GM23338 (cell line): ENCODE results near the gene PTPRR. TPM values are rescaled to one million over a fixed set of nuclear protein-coding genes. Genes with fewer than 3 reads are reported as not detected.

Experiments used
- ATAC-seq: fragments of 200-7000 bp; cut with Tn5 transposase; 3 replicates; pipeline ENCODE4 v1.9.1; 2020
- DNase-seq: peaks from one replicate; pipeline ENCODE4 v3.0.0-alpha.2; 2015; ENCODE audit warnings: low spot score
- H2AFZ ChIP-seq: fragments of 200-600 bp; sonication (generic); 2 replicates; pipeline ENCODE4 v1.8.0; 2016; ENCODE audit warnings: antibody characterized with exemption, mild to moderate bottlenecking, moderate library complexity
- H3F3A ChIP-seq: fragments of 200-600 bp; sonication (generic); replicated peaks from 2 replicates; pipeline ENCODE4 v1.8.0; 2017; ENCODE audit warnings: antibody characterized with exemption, mixed run types, low read depth
- H3K27ac ChIP-seq: fragments of 200-600 bp; sonication (generic); 2 replicates; pipeline ENCODE4 v1.6.1; 2016; ENCODE audit warnings: low read depth
- H3K27me3 ChIP-seq: fragments of 200-600 bp; sonication (generic); 2 replicates; pipeline ENCODE4 v1.8.0; 2016; ENCODE audit warnings: mild to moderate bottlenecking, mixed run types, moderate library complexity; ENCODE audit not compliant: insufficient read depth
- H3K36me3 ChIP-seq: fragments of 200-600 bp; sonication (generic); 2 replicates; pipeline ENCODE4 v1.8.0; 2016; ENCODE audit warnings: mild to moderate bottlenecking; ENCODE audit not compliant: insufficient read depth
- H3K4me1 ChIP-seq: fragments of 200-600 bp; sonication (generic); 2 replicates; pipeline ENCODE4 v1.8.0; 2016; ENCODE audit warnings: mild to moderate bottlenecking, moderate library complexity; ENCODE audit not compliant: insufficient read depth
- H3K4me2 ChIP-seq: fragments of 200-600 bp; sonication (generic); 2 replicates; pipeline ENCODE4 v1.7.1; 2017; ENCODE audit warnings: mixed run types
- H3K4me3 ChIP-seq: fragments of 200-600 bp; sonication (generic); 2 replicates; pipeline ENCODE4 v1.6.1; 2016; ENCODE audit warnings: mixed run types
- H3K79me2 ChIP-seq: fragments of 200-600 bp; sonication (generic); replicated peaks from 2 replicates; pipeline ENCODE4 v1.8.0; 2017; ENCODE audit warnings: mild to moderate bottlenecking; ENCODE audit not compliant: insufficient read depth
- H3K9me2 ChIP-seq: fragments of 200-600 bp; sonication (generic); 2 replicates; pipeline ENCODE4 v1.8.0; 2017; ENCODE audit not compliant: insufficient read depth
- H4K20me1 ChIP-seq: fragments of 200-600 bp; sonication (generic); replicated peaks from 2 replicates; pipeline ENCODE4 v1.8.0; 2017; ENCODE audit warnings: mild to moderate bottlenecking; ENCODE audit not compliant: insufficient read depth
- H3K27ac Mint-ChIP-seq: 2 replicates; pipeline ENCODE4 v1.8.0; 2020; ENCODE audit warnings: inconsistent platforms, mild to moderate bottlenecking, moderate library complexity, mixed read lengths
- H3K27me3 Mint-ChIP-seq: 3 replicates; pipeline ENCODE4 v1.8.0; 2022; ENCODE audit warnings: low read depth, mild to moderate bottlenecking, moderate library complexity, mixed read lengths, inconsistent platforms; ENCODE audit not compliant: insufficient read depth, poor library complexity
- H3K36me3 Mint-ChIP-seq: 3 replicates; pipeline ENCODE4 v1.8.0; 2021; ENCODE audit warnings: low read depth, mild to moderate bottlenecking, inconsistent platforms, moderate library complexity, mixed read lengths
- H3K4me1 Mint-ChIP-seq: 3 replicates; pipeline ENCODE4 v1.8.0; 2020; ENCODE audit warnings: mild to moderate bottlenecking, inconsistent platforms, mixed read lengths
- H3K4me3 Mint-ChIP-seq: 3 replicates; pipeline ENCODE4 v1.8.0; 2021; ENCODE audit warnings: moderate library complexity, mild to moderate bottlenecking, inconsistent platforms, mixed read lengths
- H3K9me3 Mint-ChIP-seq: 3 replicates; pipeline ENCODE4 v1.8.0; 2020; ENCODE audit warnings: moderate library complexity, mild to moderate bottlenecking, inconsistent platforms, mixed read lengths
- CREB1 ChIP-seq: fragments of 250-450 bp; sonication (Bioruptor Pico); IDR thresholded peaks from 2 replicates; pipeline ENCODE4 v1.5.0; 2020; ENCODE audit warnings: low read depth, mild to moderate bottlenecking, moderate library complexity
- EZH2 ChIP-seq: fragments of 200-600 bp; sonication (generic); IDR thresholded peaks from one replicate; pipeline ENCODE4 v1.8.0; 2017; ENCODE audit warnings: antibody characterized with exemption, mild to moderate bottlenecking, low read depth; ENCODE audit not compliant: unreplicated experiment
- EZH2phosphoT487 ChIP-seq: fragments of 200-600 bp; sonication (generic); IDR thresholded peaks from one replicate; pipeline ENCODE4 v1.8.1; 2018; ENCODE audit warnings: antibody characterized with exemption; ENCODE audit not compliant: unreplicated experiment
- POLR2AphosphoS5 ChIP-seq: IDR thresholded peaks from 2 replicates; pipeline ENCODE4 v1.6.1; 2016; ENCODE audit warnings: antibody characterized with exemption, low read depth
- ZNF114 ChIP-seq: fragments of 250-450 bp; sonication (Bioruptor Pico); IDR thresholded peaks from 2 replicates; pipeline ENCODE4 v1.5.0; 2020; ENCODE audit warnings: mild to moderate bottlenecking, moderate library complexity
- ZNF331 ChIP-seq: fragments of 250-450 bp; sonication (Bioruptor Pico); IDR thresholded peaks from 2 replicates; pipeline ENCODE4 v1.5.0; 2020; ENCODE audit warnings: low read depth, mild to moderate bottlenecking, moderate library complexity
- polyA plus RNA-seq: library from polyadenylated mRNA; unstranded; fragments of >200 nt; fragmentation: Nextera tagmentation; extraction: Ambion mirVana; gene quantifications from 2 replicates; pipeline ENCODE4 v1.2.1, GENCODE V29; 2016
- total RNA-seq: library from RNA; depleted of rRNA; stranded (reverse); fragments of >200 nt; shearing (Covaris generic); gene quantifications from 2 replicates; pipeline ENCODE4 v1.2.3, GENCODE V29; 2014
- TF ChIP-seq, protein P1 (sequence below), 2 experiments: fragments of 200-600 bp in 1 of 2; sonication (generic) in 1 of 2; conservative IDR thresholded peaks; 2 replicates each; pipeline versions ENCODE4 v1.5.1 to v1.6.1; 2016 to 2017; ENCODE audit warnings: antibody characterized with exemption in 2 of 2, low read depth in 2 of 2, mild to moderate bottlenecking in 2 of 2, moderate library complexity in 1 of 2

Gene PTPRR
- total and polyA plus RNA-seq, 2 experiments from 2014 or later, result 0.26 to 0.76 TPM

DNA sequence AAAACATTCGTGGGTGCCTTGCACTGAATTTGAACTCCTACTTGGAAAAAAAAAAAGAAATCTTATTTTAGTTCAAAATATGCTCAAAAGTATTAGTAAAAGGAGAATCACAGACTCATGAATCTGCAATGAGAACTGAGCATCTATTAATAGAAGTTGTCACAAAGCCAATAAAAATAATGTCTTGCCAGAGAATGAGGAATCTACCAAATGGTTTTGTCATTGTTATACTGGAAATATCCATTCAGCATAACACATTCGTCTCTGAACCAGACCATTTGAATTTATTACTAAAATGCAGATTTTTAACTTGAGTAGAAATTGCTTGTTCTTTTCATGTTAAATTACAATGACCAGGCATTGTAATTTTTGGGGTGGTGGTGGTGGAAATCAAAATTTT lies 271.7 kb downstream of the PTPRR start:
- Histone ChIP-seq H3K4me3 (no peak overlapping the region), H3K4me1 (peaks cover 6% of the 10 kb centered on the region), H4K20me1 (no peaks in the 10 kb centered on the region), H3K36me3 (no peaks in the 10 kb centered on the region), H3K27me3 (no peaks in the 10 kb centered on the region), H3F3A (no peaks in the 10 kb centered on the region), H3K4me2 (no peak overlapping the region), H3K9me2 (no peaks in the 10 kb centered on the region), H2AFZ (no peak overlapping the region), H3K27ac (no peak overlapping the region), H3K79me2 (no peaks in the 10 kb centered on the region)
- DNase-seq (no peak), ATAC-seq (no peak)
- TF ChIP-seq EZH2phosphoT487 (no peak), ZNF331 (CRISPR knock-in tag) (no peak)
- TF ChIP-seq, protein P1, sequence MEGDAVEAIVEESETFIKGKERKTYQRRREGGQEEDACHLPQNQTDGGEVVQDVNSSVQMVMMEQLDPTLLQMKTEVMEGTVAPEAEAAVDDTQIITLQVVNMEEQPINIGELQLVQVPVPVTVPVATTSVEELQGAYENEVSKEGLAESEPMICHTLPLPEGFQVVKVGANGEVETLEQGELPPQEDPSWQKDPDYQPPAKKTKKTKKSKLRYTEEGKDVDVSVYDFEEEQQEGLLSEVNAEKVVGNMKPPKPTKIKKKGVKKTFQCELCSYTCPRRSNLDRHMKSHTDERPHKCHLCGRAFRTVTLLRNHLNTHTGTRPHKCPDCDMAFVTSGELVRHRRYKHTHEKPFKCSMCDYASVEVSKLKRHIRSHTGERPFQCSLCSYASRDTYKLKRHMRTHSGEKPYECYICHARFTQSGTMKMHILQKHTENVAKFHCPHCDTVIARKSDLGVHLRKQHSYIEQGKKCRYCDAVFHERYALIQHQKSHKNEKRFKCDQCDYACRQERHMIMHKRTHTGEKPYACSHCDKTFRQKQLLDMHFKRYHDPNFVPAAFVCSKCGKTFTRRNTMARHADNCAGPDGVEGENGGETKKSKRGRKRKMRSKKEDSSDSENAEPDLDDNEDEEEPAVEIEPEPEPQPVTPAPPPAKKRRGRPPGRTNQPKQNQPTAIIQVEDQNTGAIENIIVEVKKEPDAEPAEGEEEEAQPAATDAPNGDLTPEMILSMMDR (conservative IDR thresholded peaks at IDR 0.05; ENCODE audit: low read depth in 2 of 2), result no peak
- Mint-ChIP-seq H3K27me3 (no peaks in the 10 kb centered on the region), H3K36me3 (no peaks in the 10 kb centered on the region), H3K27ac (no peak overlapping the region), H3K9me3 (no peaks in the 10 kb centered on the region), H3K4me3 (no peak overlapping the region), H3K4me1 (peaks cover 15% of the 10 kb centered on the region)

DNA sequence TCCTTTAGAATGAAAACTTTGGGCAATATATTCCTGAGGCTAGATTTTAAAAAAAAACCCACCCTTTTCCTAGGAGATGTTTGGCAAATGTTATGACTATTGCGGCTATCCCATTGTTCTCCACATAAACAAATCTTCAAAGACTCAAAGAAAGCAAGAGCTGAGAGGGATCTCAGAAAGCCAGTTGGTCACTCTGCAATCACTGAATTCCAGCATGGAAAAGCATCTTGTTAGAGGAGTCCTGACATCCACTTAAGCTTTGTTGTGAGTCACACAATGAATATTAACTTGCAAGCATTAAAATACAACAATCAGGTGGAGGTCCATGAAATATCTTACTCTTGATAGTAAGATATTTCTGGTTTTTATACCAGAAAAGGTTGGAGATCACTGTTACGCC lies 272.3 kb downstream of the PTPRR start:
- H3K9me2 ChIP-seq, result no peaks in the 10 kb centered on the region
- no peaks in the 10 kb centered on the region for H3K36me3 ChIP-seq
- ATAC-seq (no peak), DNase-seq (no peak)
- H4K20me1 ChIP-seq, result no peaks in the 10 kb centered on the region
- peaks cover 6% of the 10 kb centered on the region for H3K4me1 ChIP-seq
- H3K4me2 ChIP-seq, result no peak overlapping the region
- Mint-ChIP-seq H3K4me1 (peaks cover 15% of the 10 kb centered on the region), H3K27ac (no peak overlapping the region), H3K4me3 (no peak overlapping the region), H3K9me3 (no peaks in the 10 kb centered on the region), H3K36me3 (no peaks in the 10 kb centered on the region), H3K27me3 (no peaks in the 10 kb centered on the region)
- no peak overlapping the region for H3K4me3 ChIP-seq
- H2AFZ ChIP-seq, result 0 out of 2 replicates have a peak overlapping the region, but pooled peaks have one; percentile 56
- no peak overlapping the region for H3K27ac ChIP-seq
- no peaks in the 10 kb centered on the region for H3F3A ChIP-seq
- TF ChIP-seq ZNF114 (CRISPR knock-in tag), result no peak
- no peaks in the 10 kb centered on the region for H3K79me2 ChIP-seq
- H3K27me3 ChIP-seq, result no peaks in the 10 kb centered on the region

DNA sequence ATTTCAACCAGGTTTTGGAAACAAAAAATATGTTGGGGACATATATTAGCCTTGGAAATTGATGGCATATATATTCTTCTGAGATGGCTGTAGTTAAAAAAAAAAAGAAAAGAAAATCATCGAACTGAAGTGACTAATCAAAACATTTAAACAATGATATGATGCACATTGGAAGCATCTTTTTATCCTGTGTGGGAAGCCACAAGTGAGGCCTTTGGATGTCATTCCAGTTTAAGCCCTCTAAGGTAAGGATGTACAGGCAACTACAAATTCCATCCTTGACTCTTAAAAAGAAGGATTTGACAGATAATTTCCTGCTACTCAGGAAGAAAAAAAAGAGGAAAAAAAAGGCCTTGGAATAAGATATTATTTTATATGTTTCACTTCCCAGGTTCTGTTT lies 273.7 kb downstream of the PTPRR start:
- no peak for DNase-seq
- Histone ChIP-seq H3K4me2 (no peak overlapping the region), H3K36me3 (no peaks in the 10 kb centered on the region), H3K4me1 (peaks cover 6% of the 10 kb centered on the region), H3K79me2 (no peaks in the 10 kb centered on the region), H3F3A (no peaks in the 10 kb centered on the region), H3K4me3 (no peak overlapping the region), H3K9me2 (no peaks in the 10 kb centered on the region), H3K27ac (no peak overlapping the region), H2AFZ (no peak overlapping the region), H3K27me3 (no peaks in the 10 kb centered on the region), H4K20me1 (no peaks in the 10 kb centered on the region)
- Mint-ChIP-seq H3K4me3 (no peak overlapping the region), H3K36me3 (no peaks in the 10 kb centered on the region), H3K27me3 (no peaks in the 10 kb centered on the region), H3K27ac (no peak overlapping the region), H3K4me1 (peaks cover 13% of the 10 kb centered on the region; the same call in 2 of the 3 replicates), H3K9me3 (no peaks in the 10 kb centered on the region)
- no peak for ATAC-seq
- no peak for TF ChIP-seq EZH2
- no peak for TF ChIP-seq POLR2AphosphoS5
- no peak for TF ChIP-seq CREB1
